ENCODE results near the gene TTC34. TPM values are rescaled to one million over a fixed set of nuclear protein-coding genes. Genes with fewer than 3 reads are reported as not detected.

TTC34 gene
- total and polyA plus RNA-seq, 2 experiments from 2014 or later, result 0.08 to 0.35 TPM

DNA sequence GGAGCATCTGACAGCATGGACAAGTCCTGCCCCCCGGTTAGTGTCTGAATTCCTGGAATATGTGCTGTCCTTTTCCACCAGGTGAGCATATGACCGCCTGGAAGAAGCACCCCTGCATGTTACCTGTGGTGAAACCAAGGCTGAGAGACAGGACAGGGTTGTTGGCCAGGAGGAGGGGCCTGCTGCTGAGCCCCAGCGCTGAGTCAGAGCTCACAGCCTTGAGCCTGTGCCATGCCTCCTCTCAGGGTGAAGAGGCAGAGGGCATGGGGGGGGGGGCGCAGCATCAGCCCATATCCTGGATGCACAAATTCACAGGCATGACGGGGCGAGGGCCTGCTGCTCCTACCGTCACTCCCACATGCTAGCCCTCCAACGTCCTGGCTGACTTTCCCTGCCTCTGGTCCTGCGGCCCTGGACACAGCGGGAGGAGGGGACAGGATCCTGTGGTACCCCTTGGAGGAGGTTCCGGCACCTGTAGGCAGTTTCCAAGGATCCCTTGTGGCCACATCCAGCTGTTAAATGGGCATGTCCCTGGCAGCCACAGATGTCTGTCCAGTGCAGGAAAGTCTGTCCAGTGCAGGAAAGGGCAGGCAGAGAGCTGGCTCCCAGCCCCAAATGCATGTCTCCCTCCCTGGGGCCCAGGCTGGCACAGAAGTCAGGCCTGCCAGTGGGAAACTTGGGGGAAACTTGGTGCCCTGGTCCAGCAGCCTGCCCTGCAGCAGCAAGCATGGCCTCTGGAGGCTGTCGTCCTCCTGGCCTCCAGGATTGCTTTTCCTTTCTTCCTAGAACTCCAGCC lies 23.9 kb downstream of the TTC34 start:
- Histone ChIP-seq H3K79me2 (replicated peaks; ENCODE audit: insufficient read depth) (no peaks in the 10 kb centered on the region), H3K27me3 (ENCODE audit: insufficient read depth) (no peaks in the 10 kb centered on the region), H3K4me2 (no peak overlapping the region), H3K27ac (ENCODE audit: low read depth) (no peak overlapping the region), H4K20me1 (replicated peaks; ENCODE audit: insufficient read depth) (no peaks in the 10 kb centered on the region), H3K4me1 (ENCODE audit: insufficient read depth) (no peaks in the 10 kb centered on the region), H3K4me3 (no peak overlapping the region), H2AFZ (no peak overlapping the region), H3K9me2 (ENCODE audit: insufficient read depth) (no peaks in the 10 kb centered on the region), H3K36me3 (ENCODE audit: insufficient read depth) (no peaks in the 10 kb centered on the region), H3F3A (replicated peaks; ENCODE audit: low read depth) (no peaks in the 10 kb centered on the region)
- Mint-ChIP-seq H3K4me3 (no peak overlapping the region), H3K4me1 (no peaks in the 10 kb centered on the region), H3K36me3 (ENCODE audit: low read depth) (peaks cover 14% of the 10 kb centered on the region; the same call in 2 of the 3 replicates), H3K27me3 (ENCODE audit: insufficient read depth, low read depth, poor library complexity) (peaks cover 3% of the 10 kb centered on the region), H3K27ac (no peak overlapping the region), H3K9me3 (peaks cover 62% of the 10 kb centered on the region)
- DNase-seq (ENCODE audit: low spot score) (no peak), ATAC-seq (no peak)
- TF ChIP-seq, protein P1, sequence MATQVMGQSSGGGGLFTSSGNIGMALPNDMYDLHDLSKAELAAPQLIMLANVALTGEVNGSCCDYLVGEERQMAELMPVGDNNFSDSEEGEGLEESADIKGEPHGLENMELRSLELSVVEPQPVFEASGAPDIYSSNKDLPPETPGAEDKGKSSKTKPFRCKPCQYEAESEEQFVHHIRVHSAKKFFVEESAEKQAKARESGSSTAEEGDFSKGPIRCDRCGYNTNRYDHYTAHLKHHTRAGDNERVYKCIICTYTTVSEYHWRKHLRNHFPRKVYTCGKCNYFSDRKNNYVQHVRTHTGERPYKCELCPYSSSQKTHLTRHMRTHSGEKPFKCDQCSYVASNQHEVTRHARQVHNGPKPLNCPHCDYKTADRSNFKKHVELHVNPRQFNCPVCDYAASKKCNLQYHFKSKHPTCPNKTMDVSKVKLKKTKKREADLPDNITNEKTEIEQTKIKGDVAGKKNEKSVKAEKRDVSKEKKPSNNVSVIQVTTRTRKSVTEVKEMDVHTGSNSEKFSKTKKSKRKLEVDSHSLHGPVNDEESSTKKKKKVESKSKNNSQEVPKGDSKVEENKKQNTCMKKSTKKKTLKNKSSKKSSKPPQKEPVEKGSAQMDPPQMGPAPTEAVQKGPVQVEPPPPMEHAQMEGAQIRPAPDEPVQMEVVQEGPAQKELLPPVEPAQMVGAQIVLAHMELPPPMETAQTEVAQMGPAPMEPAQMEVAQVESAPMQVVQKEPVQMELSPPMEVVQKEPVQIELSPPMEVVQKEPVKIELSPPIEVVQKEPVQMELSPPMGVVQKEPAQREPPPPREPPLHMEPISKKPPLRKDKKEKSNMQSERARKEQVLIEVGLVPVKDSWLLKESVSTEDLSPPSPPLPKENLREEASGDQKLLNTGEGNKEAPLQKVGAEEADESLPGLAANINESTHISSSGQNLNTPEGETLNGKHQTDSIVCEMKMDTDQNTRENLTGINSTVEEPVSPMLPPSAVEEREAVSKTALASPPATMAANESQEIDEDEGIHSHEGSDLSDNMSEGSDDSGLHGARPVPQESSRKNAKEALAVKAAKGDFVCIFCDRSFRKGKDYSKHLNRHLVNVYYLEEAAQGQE (IDR thresholded peaks at IDR 0.05; ENCODE audit: unreplicated experiment), result no peak
- no peak for TF ChIP-seq NANOG (IDR thresholded peaks at IDR 0.05; ENCODE audit: borderline replicate concordance)
- TF ChIP-seq, protein P2, sequence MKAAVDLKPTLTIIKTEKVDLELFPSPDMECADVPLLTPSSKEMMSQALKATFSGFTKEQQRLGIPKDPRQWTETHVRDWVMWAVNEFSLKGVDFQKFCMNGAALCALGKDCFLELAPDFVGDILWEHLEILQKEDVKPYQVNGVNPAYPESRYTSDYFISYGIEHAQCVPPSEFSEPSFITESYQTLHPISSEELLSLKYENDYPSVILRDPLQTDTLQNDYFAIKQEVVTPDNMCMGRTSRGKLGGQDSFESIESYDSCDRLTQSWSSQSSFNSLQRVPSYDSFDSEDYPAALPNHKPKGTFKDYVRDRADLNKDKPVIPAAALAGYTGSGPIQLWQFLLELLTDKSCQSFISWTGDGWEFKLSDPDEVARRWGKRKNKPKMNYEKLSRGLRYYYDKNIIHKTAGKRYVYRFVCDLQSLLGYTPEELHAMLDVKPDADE (IDR thresholded peaks at IDR 0.05), result no peak
- TF ChIP-seq, protein P3, sequence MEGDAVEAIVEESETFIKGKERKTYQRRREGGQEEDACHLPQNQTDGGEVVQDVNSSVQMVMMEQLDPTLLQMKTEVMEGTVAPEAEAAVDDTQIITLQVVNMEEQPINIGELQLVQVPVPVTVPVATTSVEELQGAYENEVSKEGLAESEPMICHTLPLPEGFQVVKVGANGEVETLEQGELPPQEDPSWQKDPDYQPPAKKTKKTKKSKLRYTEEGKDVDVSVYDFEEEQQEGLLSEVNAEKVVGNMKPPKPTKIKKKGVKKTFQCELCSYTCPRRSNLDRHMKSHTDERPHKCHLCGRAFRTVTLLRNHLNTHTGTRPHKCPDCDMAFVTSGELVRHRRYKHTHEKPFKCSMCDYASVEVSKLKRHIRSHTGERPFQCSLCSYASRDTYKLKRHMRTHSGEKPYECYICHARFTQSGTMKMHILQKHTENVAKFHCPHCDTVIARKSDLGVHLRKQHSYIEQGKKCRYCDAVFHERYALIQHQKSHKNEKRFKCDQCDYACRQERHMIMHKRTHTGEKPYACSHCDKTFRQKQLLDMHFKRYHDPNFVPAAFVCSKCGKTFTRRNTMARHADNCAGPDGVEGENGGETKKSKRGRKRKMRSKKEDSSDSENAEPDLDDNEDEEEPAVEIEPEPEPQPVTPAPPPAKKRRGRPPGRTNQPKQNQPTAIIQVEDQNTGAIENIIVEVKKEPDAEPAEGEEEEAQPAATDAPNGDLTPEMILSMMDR (conservative IDR thresholded peaks at IDR 0.05; ENCODE audit: low read depth in 2 of 2), result no peak
- TF ChIP-seq POLR2AphosphoS5 (IDR thresholded peaks at IDR 0.05; ENCODE audit: low read depth), result no peak
- TF ChIP-seq, protein P4, sequence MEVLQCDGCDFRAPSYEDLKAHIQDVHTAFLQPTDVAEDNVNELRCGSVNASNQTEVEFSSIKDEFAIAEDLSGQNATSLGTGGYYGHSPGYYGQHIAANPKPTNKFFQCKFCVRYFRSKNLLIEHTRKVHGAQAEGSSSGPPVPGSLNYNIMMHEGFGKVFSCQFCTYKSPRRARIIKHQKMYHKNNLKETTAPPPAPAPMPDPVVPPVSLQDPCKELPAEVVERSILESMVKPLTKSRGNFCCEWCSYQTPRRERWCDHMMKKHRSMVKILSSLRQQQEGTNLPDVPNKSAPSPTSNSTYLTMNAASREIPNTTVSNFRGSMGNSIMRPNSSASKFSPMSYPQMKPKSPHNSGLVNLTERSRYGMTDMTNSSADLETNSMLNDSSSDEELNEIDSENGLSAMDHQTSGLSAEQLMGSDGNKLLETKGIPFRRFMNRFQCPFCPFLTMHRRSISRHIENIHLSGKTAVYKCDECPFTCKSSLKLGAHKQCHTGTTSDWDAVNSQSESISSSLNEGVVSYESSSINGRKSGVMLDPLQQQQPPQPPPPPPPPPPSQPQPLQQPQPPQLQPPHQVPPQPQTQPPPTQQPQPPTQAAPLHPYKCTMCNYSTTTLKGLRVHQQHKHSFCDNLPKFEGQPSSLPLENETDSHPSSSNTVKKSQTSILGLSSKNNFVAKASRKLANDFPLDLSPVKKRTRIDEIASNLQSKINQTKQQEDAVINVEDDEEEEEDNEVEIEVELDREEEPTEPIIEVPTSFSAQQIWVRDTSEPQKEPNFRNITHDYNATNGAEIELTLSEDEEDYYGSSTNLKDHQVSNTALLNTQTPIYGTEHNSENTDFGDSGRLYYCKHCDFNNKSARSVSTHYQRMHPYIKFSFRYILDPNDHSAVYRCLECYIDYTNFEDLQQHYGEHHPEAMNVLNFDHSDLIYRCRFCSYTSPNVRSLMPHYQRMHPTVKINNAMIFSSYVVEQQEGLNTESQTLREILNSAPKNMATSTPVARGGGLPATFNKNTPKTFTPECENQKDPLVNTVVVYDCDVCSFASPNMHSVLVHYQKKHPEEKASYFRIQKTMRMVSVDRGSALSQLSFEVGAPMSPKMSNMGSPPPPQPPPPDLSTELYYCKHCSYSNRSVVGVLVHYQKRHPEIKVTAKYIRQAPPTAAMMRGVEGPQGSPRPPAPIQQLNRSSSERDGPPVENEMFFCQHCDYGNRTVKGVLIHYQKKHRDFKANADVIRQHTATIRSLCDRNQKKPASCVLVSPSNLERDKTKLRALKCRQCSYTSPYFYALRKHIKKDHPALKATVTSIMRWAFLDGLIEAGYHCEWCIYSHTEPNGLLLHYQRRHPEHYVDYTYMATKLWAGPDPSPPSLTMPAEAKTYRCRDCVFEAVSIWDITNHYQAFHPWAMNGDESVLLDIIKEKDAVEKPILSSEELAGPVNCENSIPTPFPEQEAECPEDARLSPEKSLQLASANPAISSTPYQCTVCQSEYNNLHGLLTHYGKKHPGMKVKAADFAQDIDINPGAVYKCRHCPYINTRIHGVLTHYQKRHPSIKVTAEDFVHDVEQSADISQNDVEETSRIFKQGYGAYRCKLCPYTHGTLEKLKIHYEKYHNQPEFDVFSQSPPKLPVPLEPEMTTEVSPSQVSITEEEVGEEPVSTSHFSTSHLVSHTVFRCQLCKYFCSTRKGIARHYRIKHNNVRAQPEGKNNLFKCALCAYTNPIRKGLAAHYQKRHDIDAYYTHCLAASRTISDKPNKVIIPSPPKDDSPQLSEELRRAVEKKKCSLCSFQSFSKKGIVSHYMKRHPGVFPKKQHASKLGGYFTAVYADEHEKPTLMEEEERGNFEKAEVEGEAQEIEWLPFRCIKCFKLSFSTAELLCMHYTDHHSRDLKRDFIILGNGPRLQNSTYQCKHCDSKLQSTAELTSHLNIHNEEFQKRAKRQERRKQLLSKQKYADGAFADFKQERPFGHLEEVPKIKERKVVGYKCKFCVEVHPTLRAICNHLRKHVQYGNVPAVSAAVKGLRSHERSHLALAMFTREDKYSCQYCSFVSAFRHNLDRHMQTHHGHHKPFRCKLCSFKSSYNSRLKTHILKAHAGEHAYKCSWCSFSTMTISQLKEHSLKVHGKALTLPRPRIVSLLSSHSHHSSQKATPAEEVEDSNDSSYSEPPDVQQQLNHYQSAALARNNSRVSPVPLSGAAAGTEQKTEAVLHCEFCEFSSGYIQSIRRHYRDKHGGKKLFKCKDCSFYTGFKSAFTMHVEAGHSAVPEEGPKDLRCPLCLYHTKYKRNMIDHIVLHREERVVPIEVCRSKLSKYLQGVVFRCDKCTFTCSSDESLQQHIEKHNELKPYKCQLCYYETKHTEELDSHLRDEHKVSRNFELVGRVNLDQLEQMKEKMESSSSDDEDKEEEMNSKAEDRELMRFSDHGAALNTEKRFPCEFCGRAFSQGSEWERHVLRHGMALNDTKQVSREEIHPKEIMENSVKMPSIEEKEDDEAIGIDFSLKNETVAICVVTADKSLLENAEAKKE (CRISPR knock-in tag; IDR thresholded peaks at IDR 0.05), result no peak
- no peak for TF ChIP-seq STAT1 (IDR thresholded peaks at IDR 0.05; ENCODE audit: unreplicated experiment)
- TF ChIP-seq CREB1 (CRISPR knock-in tag; IDR thresholded peaks at IDR 0.05; ENCODE audit: low read depth), result no peak
- TF ChIP-seq ZNF331 (CRISPR knock-in tag; IDR thresholded peaks at IDR 0.05; ENCODE audit: low read depth), result no peak
- no peak for TF ChIP-seq ZNF114 (CRISPR knock-in tag; IDR thresholded peaks at IDR 0.05)
